Measurements from ENCODE around the gene MPND.

GRCh38 chr19:4386041-4386782 is 42.9 kb downstream of the MPND start:
- TF ChIP-seq RXRA (IDR thresholded peaks at IDR 0.05; ENCODE audit: borderline replicate concordance, low read depth) = no peak
- TF ChIP-seq, protein P1, sequence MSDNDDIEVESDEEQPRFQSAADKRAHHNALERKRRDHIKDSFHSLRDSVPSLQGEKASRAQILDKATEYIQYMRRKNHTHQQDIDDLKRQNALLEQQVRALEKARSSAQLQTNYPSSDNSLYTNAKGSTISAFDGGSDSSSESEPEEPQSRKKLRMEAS (IDR thresholded peaks at IDR 0.05; ENCODE audit: low read depth) = no peak
- TF ChIP-seq, protein P2, sequence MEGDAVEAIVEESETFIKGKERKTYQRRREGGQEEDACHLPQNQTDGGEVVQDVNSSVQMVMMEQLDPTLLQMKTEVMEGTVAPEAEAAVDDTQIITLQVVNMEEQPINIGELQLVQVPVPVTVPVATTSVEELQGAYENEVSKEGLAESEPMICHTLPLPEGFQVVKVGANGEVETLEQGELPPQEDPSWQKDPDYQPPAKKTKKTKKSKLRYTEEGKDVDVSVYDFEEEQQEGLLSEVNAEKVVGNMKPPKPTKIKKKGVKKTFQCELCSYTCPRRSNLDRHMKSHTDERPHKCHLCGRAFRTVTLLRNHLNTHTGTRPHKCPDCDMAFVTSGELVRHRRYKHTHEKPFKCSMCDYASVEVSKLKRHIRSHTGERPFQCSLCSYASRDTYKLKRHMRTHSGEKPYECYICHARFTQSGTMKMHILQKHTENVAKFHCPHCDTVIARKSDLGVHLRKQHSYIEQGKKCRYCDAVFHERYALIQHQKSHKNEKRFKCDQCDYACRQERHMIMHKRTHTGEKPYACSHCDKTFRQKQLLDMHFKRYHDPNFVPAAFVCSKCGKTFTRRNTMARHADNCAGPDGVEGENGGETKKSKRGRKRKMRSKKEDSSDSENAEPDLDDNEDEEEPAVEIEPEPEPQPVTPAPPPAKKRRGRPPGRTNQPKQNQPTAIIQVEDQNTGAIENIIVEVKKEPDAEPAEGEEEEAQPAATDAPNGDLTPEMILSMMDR (IDR thresholded peaks at IDR 0.05) = no peak
